HEK293 (cell line): ENCODE results near the gene TBC1D19.
A peak's percentile ranks its signal among the peaks of the same experiment; 100 is the strongest.

ENCODE experiments used
- CTCF ChIA-PET: fragments of 350-600 bp; formaldehyde crosslinking; extraction: SDS; loops from one replicate; lab custom pipeline; 2021; ENCODE audit warnings: antibody characterized with exemption; lab: Yijun Ruan, JAX
- POLR2A ChIA-PET: fragments of 300-600 bp; formaldehyde crosslinking; extraction: SDS; loops from one replicate; lab custom pipeline; 2020; ENCODE audit warnings: antibody characterized with exemption, inconsistent platforms; lab: Yijun Ruan, JAX
- H3K27ac ChIP-seq: fragments of 200-500 bp; sonication (Bioruptor generic); 2 replicates; pipeline ENCODE4 v1.5.1; 2014; ENCODE audit warnings: low read depth, low read length, control low read depth, inconsistent platforms; ENCODE audit errors: extremely low read depth
- H3K36me3 ChIP-seq, 2 experiments: fragments of 200-500 bp in 1 of 2; sonication (Bioruptor generic) in 1 of 2; 1 replicate in 1 of 2; 2 replicates in 1 of 2; pipeline ENCODE4 v1.5.1; 2014 to 2017; ENCODE audit warnings: inconsistent platforms in 2 of 2, low read length in 2 of 2; ENCODE audit not compliant: control insufficient read depth in 2 of 2, insufficient read depth in 1 of 2
- H3K4me1 ChIP-seq: fragments of 200-500 bp; sonication (Bioruptor generic); 2 replicates; pipeline ENCODE4 v1.5.1; 2014; ENCODE audit warnings: mild to moderate bottlenecking, low read length, inconsistent platforms; ENCODE audit not compliant: control insufficient read depth, insufficient read depth
- H3K4me3 ChIP-seq: 2 replicates; pipeline ENCODE4 v1.5.1; 2011; ENCODE audit warnings: low read depth, mild to moderate bottlenecking, control low read depth, low read length, moderate library complexity
- H3K9me3 ChIP-seq: fragments of 200-500 bp; sonication (Bioruptor generic); 2 replicates; pipeline ENCODE4 v1.5.1; 2014; ENCODE audit warnings: low read depth, low read length, inconsistent platforms; ENCODE audit not compliant: control insufficient read depth, insufficient read depth
- HIC1 ChIP-seq: fragments of 450-650 bp; formaldehyde crosslinking; IDR thresholded peaks from 2 replicates; pipeline ENCODE4 v1.5.1; 2016; ENCODE audit warnings: missing biosample characterization, missing genetic modification characterization
- HOXC10 ChIP-seq: sonication (generic); formaldehyde crosslinking; IDR thresholded peaks from 2 replicates; pipeline ENCODE4 v1.8.1; 2023; ENCODE audit warnings: mild to moderate bottlenecking, missing genetic modification reagents
- OSR2 ChIP-seq: fragments of 450-650 bp; formaldehyde crosslinking; IDR thresholded peaks from 2 replicates; pipeline ENCODE4 v1.5.1; 2016; ENCODE audit warnings: missing biosample characterization, missing genetic modification characterization
- ZBTB11 ChIP-seq: fragments of 450-650 bp; formaldehyde crosslinking; conservative IDR thresholded peaks from 2 replicates; pipeline ENCODE4 v1.5.1; 2016; ENCODE audit warnings: low read depth, missing biosample characterization, missing genetic modification characterization
- ZBTB7A ChIP-seq: fragments of 450-650 bp; formaldehyde crosslinking; IDR thresholded peaks from 2 replicates; pipeline ENCODE4 v1.5.1; 2016; ENCODE audit warnings: low read depth, missing biosample characterization, missing genetic modification characterization
- ZNF146 ChIP-seq: fragments of 450-650 bp; formaldehyde crosslinking; IDR thresholded peaks from 2 replicates; pipeline ENCODE4 v1.5.1; 2016; ENCODE audit warnings: missing biosample characterization, missing genetic modification characterization
- ZNF148 ChIP-seq: fragments of 450-650 bp; formaldehyde crosslinking; IDR thresholded peaks from 2 replicates; pipeline ENCODE4 v1.5.0; 2017; ENCODE audit warnings: missing biosample characterization, missing genetic modification characterization, borderline replicate concordance
- ZNF362 ChIP-seq: fragments of 450-650 bp; formaldehyde crosslinking; IDR thresholded peaks from 2 replicates; pipeline ENCODE4 v1.5.1; 2016; ENCODE audit warnings: missing biosample characterization, missing genetic modification characterization
- ZNF449 ChIP-seq: fragments of 450-650 bp; formaldehyde crosslinking; IDR thresholded peaks from 2 replicates; pipeline ENCODE4 v1.5.1; 2017; ENCODE audit warnings: missing biosample characterization, mild to moderate bottlenecking, missing genetic modification characterization, moderate library complexity
- ZNF660 ChIP-seq: fragments of 450-650 bp; IDR thresholded peaks from 2 replicates; pipeline ENCODE4 v1.5.1; 2018; ENCODE audit warnings: missing biosample characterization, mild to moderate bottlenecking, missing genetic modification characterization
- ZNF843 ChIP-seq: fragments of 450-650 bp; formaldehyde crosslinking; IDR thresholded peaks from 2 replicates; pipeline ENCODE4 v1.5.1; 2016; ENCODE audit warnings: missing biosample characterization, missing genetic modification characterization
- ZSCAN16 ChIP-seq: fragments of 450-650 bp; formaldehyde crosslinking; IDR thresholded peaks from 2 replicates; pipeline ENCODE4 v1.5.1; 2016; ENCODE audit warnings: missing biosample characterization, missing genetic modification characterization

The TBC1D19 gene

GRCh38 chr4:26765515-26765914 lies 181.6 kb downstream of the TBC1D19 start:
- Histone ChIP-seq H3K4me1 (no peaks in the 10 kb centered on the region), H3K4me3 (no peak overlapping the region), H3K9me3 (no peaks in the 10 kb centered on the region), H3K27ac (no peak overlapping the region), H3K36me3 (no peaks in the 10 kb centered on the region)
- CTCF ChIA-PET = no interaction called here
- peak; percentile 49; the same call in 1 of the 2 replicates for TF ChIP-seq ZNF362
- TF ChIP-seq HIC1 (tag by site-specific recombination) = 0 out of 2 replicates have a peak, but pooled peaks have one; percentile 22
- TF ChIP-seq ZNF660 (tag by site-specific recombination) = no peak
- TF ChIP-seq ZSCAN16 (tag by site-specific recombination) = no peak
- TF ChIP-seq OSR2 (tag by site-specific recombination) = peak; percentile 89
- TF ChIP-seq ZNF843 = peak; percentile 47; the same call in 1 of the 2 replicates
- no peak for TF ChIP-seq HOXC10
- TF ChIP-seq ZBTB11 (tag by site-specific recombination) = no peak
- POLR2A ChIA-PET = no interaction called here

- Histone ChIP-seq H3K36me3 (no peaks in the 10 kb centered on the region), H3K27ac (no peak overlapping the region), H3K9me3 (no peaks in the 10 kb centered on the region), H3K4me1 (no peaks in the 10 kb centered on the region), H3K4me3 (no peak overlapping the region)
- POLR2A ChIA-PET = no interaction called here
- CTCF ChIA-PET = no interaction called here
- TF ChIP-seq ZNF146 (tag by site-specific recombination) (no peak), OSR2 (tag by site-specific recombination) (no peak), ZNF449 (tag by site-specific recombination) (no peak), ZNF148 (tag by site-specific recombination) (no peak), ZBTB7A (tag by site-specific recombination) (no peak)
These were observed 182.3 kb downstream of the TBC1D19 start for GRCh38 chr4:26766141-26766540.
